AG09309 (cell line): Measurements from ENCODE around the gene MACROH2A2.
"Not testable (repeated sequence)": the region's sequence is repeated elsewhere in the genome, so short reads cannot be mapped to it uniquely, and the experiment has no call there.

ENCODE experiments used
- DNase-seq: peaks from one replicate; pipeline ENCODE4 v3.0.0-alpha.2; 2010; ENCODE audit warnings: low read depth
- H3K4me3 ChIP-seq: 2 replicates; pipeline ENCODE4 v1.5.1; 2011; ENCODE audit warnings: mild to moderate bottlenecking, low read depth, low read length, moderate library complexity; ENCODE audit not compliant: control insufficient read depth
- CTCF ChIP-seq: IDR thresholded peaks from 2 replicates; pipeline ENCODE4 v1.5.1; 2011; ENCODE audit warnings: mild to moderate bottlenecking, low read depth, low read length, inconsistent platforms; ENCODE audit not compliant: insufficient read depth, control insufficient read depth; ENCODE audit errors: missing control alignments

MACROH2A2 gene

GRCh38 chr10:70158113-70158512 lies 105.5 kb downstream of the MACROH2A2 start:
- H3K4me3 ChIP-seq = no peak overlapping the region
- DNase-seq = no peak
- TF ChIP-seq CTCF = no peak

GRCh38 chr10:70159366-70159765 lies 106.7 kb downstream of the MACROH2A2 start:
- H3K4me3 ChIP-seq, DNase-seq: not testable (repeated sequence)

- no peak for TF ChIP-seq CTCF
- DNase-seq = no peak
These were observed 108.2 kb downstream of the MACROH2A2 start for GRCh38 chr10:70160798-70161197.

More at GRCh38 chr10:70160798-70161197, 108.2 kb downstream of the MACROH2A2 start:
- H3K4me3 ChIP-seq = no peak overlapping the region
